Kidney tubule cell (primary cell): ENCODE measurements around the gene MMP25.

Experiments used
- DNase-seq: peaks from one replicate; pipeline ENCODE4 v3.0.0-alpha.2; 2018; ENCODE audit warnings: low spot score

The MMP25 gene

GRCh38 chr16:3045758-3046640 is at the start of gene MMP25:
Gene MMP25 (plus strand): TSS chr16:3046561. CDS start chr16:3046918, 357 bp downstream.
- no peak for DNase-seq

GRCh38 chr16:2999929-3000328 is 46.4 kb upstream of the MMP25 start:
- DNase-seq = no peak

- no peak for DNase-seq
Measured at GRCh38 chr16:3000540-3000939, 45.8 kb upstream of the MMP25 start.

- DNase-seq = no peak
Measured at GRCh38 chr16:3001316-3001715, 45.0 kb upstream of the MMP25 start.

- DNase-seq = peak; percentile 99
Measured at GRCh38 chr16:3003582-3004270, 42.6 kb upstream of the MMP25 start.

GRCh38 chr16:3004319-3004718 is 42.0 kb upstream of the MMP25 start:
- peak; percentile 35 for DNase-seq

GRCh38 chr16:3004781-3005284 is 41.5 kb upstream of the MMP25 start:
- DNase-seq = peak; percentile 65

- DNase-seq = no peak
Measured at GRCh38 chr16:3007059-3007956, 39.1 kb upstream of the MMP25 start.

- DNase-seq = no peak
Measured at GRCh38 chr16:3007957-3008689, 38.2 kb upstream of the MMP25 start.

- no peak for DNase-seq
Measured at GRCh38 chr16:3008690-3009037, 37.7 kb upstream of the MMP25 start.

GRCh38 chr16:3009568-3010390 is 36.6 kb upstream of the MMP25 start:
- peak; percentile 67 for DNase-seq

- DNase-seq = no peak
Measured at GRCh38 chr16:3010510-3010909, 35.9 kb upstream of the MMP25 start.

- peak; percentile 48 for DNase-seq
Measured at GRCh38 chr16:3012246-3012645, 34.1 kb upstream of the MMP25 start.

GRCh38 chr16:3012828-3013420 is 33.4 kb upstream of the MMP25 start, which contains the start of gene CLDN9:
Gene CLDN9 (plus strand): TSS chr16:3012923. CDS start chr16:3013363, 440 bp downstream.
- peak; percentile 52 for DNase-seq

- peak; percentile 47 for DNase-seq
Measured at GRCh38 chr16:3013491-3013951, 32.8 kb upstream of the MMP25 start.

- DNase-seq = no peak
Measured at GRCh38 chr16:3013998-3014690, 32.2 kb upstream of the MMP25 start.

- no peak for DNase-seq
Measured at GRCh38 chr16:3014971-3015370, 31.4 kb upstream of the MMP25 start.

GRCh38 chr16:3015865-3016521 is 30.4 kb upstream of the MMP25 start:
- DNase-seq = no peak

- no peak for DNase-seq
Measured at GRCh38 chr16:3017344-3017743, 29.0 kb upstream of the MMP25 start.
